GM21529 (cell line): ENCODE data around the gene UBE3D.
"Not testable (repeated sequence)": the region's sequence is repeated elsewhere in the genome, so short reads cannot be mapped to it uniquely, and the experiment has no call there.

ENCODE experiments used
- ATAC-seq: cut with Tn5 transposase; IDR thresholded peaks from one replicate; pipeline ENCODE4 v1.9.1; 2021; ENCODE audit not compliant: unreplicated experiment

The UBE3D gene

DNA sequence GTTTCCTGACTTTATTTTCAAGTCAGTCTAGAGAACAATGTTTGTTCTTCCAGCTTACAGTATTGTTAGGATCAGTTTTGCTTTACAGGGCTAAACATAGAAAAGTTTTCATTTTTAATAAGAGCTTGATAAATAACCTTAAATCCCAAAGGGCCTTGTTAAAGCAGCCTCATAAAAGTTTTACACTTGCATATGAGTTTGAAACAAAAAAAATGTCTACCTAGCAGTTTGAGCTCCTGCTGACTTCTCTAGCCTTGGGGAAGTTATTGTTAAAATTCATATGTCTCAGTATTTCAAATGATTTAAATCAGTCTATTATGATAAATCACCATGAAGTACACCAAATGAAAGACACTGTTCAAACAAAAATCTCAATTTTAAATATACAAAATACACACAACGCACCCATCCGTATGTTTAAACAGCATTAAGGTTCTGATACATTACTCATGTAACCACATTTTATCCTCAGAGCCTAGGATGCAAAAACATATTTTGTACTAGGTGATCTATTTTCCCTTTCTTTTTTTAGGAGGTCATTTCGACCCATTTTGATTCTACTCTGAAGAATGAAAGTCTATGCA is 87.2 kb downstream of the UBE3D start:
- ATAC-seq, result no peak

DNA sequence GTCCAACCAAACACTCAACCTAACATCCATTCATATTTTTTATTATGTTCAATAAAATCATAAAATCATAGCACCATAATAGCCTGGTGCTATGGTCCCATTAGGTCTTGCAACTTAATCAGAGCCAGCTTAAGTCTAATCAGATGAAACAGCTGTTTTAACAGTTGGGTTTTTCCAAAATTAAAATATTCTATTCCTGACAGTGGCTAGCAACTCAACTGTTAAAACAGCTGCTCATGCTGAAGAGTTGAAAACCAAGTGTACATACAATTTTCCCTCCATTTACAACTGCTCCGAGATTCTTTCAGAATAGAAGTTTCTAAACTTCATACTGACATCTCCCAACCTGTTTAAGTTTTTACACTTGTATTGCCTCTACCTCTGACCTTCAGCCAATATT is 89.5 kb downstream of the UBE3D start:
- ATAC-seq, result no peak

DNA sequence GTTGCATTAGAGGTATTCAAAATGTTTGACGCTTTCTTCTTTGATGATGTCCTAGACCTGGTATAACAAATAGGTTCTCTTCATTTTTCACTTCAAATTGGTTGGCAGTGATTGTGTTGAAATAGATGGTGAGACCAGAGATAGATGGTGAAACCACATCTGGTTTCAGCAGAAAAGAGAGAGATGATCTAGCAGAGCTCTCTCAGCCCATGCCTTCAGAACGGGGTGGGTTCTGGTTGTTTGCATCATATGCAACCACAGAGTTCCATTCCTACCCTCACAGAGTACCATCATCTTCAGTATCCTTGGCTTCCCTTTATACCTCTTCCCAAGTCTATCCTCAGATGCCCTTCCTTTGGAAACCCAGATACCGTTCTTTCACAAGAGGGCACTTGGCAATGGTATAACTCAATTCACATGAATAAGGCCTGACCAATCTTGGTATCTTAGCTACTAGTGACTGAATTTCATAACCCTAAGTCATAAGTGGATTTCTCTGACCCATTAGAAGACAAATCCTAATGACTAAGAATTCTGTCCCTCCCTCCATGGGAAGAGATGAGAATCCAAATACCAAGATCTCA is 93.7 kb downstream of the UBE3D start:
- no peak for ATAC-seq

DNA sequence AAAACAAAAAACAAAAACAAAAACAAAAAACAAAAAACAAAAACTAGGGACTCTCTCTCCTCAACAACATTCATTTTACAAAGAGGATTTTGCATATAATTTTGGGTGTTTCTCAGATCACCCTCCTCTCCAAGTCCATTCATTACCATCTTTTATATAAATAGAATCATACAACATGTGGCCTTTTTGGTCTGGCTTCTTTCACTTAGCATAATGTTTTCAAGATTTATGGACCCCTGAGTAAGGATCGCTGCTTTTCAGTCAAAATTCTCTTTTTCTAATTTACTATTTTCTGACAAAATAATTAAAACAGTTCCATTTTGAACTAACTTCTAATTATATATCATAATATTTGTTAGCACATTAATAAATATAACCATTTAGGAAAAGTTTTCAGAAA is 94.8 kb downstream of the UBE3D start:
- no peak for ATAC-seq

DNA sequence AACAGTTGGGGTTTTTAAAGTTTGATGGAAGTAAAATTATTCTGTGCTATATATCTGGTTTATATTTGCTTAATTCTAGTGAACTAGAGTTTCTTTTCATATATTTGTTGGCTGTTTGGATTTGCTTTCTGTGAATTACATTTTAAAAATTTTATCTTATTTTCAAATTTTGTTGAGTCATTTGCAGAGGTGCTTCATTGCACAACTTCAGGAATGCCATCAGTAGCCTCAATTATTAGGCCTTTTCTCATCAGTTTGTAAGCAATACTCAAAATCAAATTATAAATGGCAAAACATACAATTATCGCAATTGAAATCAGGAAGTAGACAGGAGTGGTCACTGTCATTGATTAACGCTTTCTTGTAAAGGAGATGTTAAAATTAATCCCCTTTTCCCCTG is 96.9 kb downstream of the UBE3D start:
- no peak for ATAC-seq

DNA sequence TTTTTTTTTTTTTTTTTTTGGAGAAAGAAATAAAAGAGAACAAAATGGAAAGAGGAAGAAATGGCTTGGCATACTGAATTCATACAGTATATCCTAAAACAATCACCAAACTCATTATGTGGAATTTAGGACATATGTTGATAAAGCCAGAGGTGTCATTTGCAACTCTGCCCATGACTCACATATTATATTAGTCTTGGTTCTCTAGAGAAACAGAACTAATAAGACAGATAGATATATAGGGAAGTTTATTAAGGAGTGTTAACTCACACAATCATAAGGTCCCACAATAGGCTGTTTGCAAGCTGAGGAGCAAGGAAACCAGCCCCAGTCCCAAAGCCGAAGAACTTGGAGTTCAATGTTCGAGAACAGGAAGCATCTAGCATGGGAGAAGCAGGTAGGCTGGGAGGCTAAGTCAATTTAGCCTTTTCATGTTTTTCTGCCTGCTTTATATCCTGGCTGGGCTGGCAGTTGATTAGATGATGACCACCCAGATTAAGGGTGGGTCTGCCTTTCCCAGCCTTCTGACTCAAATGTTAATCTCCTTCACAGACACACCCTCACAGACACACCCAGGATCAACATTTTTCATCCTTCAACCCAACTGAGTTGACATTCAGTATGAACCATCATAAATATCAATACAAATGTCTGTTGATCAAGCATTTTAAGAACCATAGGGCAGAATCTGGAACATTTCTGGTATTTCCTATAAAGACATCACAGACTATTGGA is 102.3 kb downstream of the UBE3D start:
- no peak for ATAC-seq

DNA sequence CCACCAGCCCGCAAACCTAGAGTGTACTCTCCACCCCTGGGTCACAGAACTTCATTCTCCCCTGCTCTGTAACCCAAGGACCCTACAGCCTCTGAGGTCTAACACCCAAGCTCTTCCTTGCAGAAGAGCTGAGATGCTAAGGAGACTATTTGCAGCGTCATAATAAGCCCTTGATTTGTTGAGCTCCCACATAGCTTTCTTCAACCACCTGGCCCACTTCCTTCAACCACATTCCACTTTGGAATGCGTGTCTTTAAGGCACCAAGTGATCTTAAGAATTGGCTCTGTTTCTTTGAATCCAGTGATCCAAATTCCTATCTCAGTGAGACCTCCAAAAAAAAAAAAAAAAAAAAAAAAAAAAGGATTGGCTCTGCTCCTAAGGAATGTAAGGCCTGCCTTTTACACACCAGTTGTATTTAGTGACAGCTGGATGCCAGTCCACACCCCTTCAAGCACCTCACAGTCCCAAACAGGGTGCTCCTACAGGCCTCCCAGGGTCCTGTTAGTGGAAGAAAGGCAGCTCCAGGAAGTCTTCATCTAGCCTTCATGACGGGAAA is 106.2 kb downstream of the UBE3D start:
- no peak for ATAC-seq

DNA sequence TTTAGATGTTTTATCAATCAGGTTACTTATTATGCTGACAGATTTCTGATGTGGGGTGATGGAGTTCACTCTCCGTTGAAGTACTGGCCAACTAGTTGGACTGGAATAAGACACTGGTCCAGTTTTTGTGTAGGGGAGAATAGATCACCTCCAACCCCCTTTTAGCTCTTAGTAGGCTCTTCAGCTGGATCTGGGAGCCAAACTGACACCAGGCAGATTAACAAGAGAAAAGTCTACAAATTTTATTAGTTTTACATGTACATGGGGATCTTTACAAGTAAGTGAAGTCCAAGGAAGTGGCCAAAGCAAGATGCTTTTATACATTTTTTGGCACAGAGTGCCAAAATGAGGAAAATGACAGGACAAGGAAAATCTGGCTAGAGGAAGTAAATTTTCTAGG is 107.1 kb downstream of the UBE3D start:
- ATAC-seq, result no peak

DNA sequence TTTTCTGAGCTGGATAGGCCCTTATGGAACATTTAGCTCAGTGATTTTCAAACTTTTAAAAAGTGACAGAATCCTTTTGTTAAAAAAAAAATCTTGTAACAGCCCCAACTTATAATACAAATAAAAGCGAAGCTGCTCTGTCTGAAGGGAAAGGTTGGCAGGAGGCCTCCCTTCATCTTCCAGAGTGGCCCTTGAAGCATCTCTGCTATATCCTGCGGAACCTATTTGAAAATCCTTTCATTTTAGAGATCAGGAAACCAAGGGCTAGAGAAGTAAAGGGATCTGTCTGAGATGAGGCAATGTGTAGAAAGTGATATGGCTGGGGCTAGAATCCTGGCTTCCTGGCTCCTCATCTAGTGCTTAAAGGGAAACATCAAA is 107.8 kb downstream of the UBE3D start:
- ATAC-seq, result no peak

DNA sequence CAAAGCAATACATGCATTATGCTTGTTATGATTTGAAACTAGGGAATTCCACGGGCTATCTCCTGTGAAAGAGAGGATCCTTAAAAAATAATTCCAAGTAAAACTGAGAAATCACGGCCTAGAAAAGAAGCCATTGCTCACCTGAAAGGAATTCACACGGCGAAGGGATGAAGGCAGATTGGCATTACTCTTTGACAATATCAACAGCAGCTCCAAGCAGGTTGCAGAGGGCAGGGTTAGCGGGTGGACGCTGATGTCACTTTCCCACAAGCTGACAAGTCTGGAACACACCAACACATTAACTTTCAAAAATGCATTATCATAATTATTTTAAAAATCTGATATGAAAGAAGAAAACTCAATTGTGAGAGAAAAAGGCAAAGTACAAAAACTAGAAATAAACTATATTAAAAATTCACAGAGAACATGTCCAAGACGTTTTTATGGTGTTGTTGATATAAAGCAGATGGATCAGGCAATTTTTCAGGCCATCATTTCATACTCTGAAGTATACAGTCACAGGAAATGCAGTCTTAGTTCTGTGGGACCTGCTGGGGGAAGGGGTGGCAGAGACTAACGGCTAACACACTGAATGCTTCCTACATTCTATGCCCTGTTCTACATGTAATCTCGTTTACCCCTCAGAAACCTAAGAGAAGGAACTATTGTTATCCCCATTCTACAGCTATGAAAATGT is 108.3 kb downstream of the UBE3D start:
- ATAC-seq, result no peak

DNA sequence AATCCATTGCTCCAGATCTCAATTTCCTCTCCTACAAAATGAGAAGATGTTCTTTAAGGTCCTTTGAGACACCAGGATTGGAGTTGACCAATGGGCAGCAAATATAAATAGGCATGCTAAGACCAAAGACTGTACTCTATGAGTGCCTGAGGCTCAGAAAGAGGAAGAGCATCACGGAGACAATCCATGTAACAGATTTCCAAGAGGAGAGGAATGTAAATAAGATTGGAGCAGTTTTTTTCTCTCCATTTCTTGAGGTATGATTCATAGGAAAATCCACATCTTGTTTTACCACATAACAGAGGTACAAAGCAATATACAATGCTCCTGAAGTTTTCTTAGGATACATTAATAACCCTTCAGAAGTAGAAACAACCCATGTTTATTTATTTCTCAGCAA is 109.8 kb downstream of the UBE3D start:
- no peak for ATAC-seq

DNA sequence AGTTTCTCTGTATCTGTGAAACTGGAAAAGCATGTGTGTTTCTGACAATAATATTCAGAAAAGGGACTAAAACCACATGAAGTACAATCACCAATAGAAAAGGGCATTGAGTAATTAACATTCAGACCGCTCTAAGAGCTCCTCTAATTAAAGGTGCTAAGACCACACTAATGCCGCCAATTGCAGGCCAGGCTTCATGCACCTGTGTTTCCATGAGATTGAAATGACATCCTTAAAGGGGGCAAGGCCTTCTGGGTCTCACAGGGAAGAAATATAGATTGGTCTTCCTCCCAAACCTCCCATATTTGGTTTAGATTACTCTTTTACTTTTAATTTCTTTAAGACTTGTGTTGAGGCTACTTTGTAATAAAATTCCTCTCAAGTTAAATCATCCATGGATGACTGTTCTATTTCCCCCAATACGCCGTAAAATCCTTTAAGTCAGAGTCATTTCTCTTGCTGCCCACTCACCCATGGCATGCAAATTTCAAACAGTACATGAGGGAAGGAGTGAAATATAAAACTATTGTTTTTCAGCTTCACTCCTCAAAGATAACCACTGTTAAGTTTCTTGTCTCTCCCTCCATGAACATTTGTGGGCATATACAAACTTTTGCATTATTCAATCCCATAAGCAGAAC is 110.6 kb downstream of the UBE3D start:
- peak; percentile 85 for ATAC-seq

DNA sequence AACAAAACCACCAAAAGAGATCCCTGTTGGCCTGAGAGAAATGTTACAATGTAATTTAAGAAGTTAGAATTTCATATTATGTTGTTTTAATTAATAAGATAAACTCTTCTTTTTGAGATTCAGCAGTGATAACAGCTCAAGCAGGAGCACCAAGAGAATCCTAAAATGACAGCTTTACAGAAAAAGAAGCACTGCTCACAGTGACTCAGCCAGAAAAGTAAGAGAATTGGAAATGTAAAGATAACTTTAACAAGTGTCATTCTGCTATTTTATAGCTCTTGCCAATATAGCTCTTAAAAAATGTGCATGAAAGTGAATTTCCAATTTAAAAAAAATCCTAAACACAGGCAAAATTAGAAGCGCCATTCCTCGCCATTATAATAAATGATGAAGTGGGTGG is 111.3 kb downstream of the UBE3D start:
- ATAC-seq, result no peak

DNA sequence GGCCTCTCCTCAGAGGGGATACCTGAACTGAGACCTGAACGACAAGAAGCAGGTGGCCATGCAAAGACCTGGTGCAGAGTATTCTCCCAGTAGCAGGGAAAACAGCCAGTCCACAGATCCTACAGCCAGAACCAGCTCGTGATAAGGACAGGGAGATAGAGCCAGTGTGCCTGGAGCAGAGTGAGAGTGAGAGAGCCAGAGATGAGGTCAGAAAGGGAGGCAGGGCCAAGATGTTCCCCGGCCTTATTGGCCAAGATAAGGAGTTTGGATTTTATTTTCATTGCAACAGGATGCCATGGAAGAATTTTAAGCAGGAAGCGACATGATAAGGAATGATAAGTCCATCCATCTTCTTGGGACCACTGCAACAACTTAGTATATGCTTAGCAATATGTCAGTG is 111.8 kb downstream of the UBE3D start:
- ATAC-seq, result no peak

DNA sequence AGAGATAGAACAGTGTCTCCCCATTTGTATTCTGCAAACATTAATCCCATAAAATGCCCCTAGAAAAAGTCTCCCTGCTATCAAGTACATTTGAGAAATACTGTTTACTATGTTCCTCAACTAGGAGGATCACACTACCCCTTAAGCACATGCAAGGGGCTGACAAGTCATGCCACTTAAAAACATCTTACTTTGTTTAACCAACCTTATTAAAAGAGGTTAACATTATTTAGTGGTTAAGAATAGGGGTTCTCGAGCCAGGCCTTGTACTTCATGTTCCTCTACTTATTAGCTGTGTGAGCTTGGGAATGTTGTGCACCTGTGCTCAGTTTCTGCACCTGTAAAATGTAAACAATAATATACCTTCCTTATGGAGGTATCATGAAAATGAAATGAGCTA is 113.7 kb downstream of the UBE3D start:
- ATAC-seq, result no peak

DNA sequence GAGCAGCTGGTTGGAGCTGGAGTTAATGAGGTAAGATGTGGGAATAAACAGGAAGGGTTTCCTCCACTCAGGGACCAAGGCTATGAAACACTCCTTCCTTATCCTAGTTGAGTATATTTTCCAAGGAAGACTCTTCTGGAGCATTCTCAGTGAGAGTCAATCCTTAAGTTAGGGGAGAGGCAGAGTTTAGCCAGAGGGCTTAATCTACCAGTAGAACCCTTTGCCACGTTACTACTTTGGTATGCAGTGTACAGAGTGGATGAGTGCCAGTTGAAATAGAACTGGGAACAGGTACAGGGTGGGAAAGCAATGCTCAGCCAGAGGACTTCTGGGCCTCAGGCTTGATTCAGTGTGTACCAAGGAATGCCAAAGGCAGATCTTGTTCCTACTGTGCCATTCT is 114.3 kb downstream of the UBE3D start:
- no peak for ATAC-seq

DNA sequence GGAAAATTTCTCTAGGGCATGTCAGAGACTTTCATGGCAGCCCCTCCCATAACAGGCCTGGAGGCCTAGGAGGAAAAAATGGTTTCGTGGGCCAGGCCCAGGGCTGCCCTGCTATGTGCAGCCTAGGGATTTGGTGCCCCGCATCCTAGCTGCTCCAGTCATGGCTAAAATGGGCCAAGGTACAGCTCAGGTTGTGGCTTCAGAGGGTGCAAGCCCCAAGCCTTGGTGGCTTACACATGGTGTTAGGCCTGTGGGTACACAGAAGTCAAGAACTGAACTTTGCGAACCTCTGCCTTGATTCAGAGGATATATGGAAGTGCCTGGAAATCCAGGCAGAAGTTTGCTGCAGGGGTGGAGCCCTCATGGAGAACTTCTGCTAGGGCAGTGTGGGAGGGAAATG is 134.7 kb downstream of the UBE3D start:
- ATAC-seq, result not testable (repeated sequence)

DNA sequence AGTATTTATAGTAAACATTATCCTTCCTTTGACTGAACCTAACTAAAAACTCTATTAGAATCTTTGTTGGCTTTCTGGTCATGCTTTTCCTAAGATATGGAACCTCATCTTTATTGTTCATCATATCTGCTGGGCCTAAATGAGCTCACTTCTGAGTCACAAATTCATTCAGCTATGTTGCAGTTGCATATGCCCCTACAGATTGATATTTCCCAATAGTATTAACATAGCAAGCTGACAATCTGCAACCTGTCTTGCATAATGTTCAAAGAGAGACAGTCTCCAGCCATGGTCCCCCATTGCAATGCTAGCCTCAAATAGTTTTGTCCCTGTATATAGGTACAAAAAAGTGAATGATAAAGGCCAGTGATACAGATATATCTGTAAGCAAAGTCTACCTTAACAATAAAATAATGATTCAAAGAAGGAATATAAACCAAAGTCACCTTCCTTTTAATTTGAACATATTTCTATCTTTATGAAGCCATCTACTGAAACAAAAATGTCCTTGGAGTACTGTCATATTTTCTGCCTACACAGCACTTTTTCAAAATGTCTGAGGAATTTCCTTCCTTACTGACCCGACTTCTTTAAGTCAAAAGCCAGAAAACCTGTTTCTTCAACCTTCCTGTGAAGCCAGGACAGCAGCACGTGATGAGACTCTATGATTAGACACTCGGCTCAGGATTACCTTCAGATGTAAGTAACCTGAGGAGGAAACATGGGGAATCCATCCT is 140.7 kb downstream of the UBE3D start:
- no peak for ATAC-seq

DNA sequence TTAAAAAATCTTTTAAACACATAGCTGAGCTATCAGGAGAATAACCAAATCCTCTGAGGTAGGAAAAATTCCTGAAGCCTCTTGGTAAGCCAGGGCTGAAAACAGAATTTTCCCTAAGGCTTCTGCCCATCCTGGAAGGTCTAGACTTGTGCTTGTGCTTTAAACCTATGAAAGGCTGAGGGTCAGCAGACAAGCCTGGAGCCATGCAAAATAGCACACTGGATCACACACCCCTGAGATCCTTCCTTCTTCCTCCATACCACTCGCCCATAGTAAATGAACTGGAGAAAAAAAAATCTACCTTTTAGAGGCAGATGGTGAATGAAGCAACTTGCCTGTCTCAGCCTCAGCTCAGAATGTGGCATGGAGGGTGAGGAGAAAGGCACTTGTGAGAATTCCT is 144.4 kb downstream of the UBE3D start:
- no peak for ATAC-seq

DNA sequence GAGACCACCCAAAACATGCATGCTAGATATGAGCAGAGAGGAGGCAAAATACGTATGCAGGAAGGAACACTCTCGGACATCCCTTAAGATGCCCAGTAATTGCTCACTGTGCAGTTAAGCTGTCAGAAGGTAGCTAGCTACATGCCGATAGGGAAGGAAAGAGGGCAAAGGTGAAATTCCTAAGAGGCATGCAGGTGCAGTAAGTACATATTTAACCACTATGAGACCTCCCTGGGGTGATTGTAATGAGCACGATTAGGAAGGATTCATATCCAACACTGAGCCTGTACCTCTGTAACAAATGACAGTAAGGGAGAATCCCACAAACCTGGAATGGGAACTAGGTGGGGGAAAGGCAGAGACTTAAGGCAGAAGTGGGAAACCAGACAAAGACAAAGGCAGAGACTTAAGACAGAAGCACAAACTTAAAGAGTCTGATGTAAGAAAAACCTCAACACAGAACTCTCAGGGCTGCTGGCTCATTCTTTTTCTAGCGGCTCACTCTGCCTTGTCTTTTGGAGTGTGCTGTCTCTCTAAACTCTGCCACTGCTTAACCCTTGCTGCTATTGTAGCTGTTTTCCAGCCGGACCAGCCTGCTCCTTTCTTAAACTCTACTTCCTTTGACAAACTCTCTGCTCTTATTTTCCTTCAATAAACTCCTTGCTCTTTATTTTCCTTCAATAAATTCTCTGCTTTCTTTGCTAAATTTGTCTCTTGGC is 148.1 kb downstream of the UBE3D start:
- no peak for ATAC-seq
